HCT116 (cell line): ENCODE measurements around the gene RENBP. TPM values are rescaled to one million over a fixed set of nuclear protein-coding genes. Genes with fewer than 3 reads are reported as not detected.

Source experiments
- ATAC-seq: fragments of 200-7000 bp; cut with Tn5 transposase; 2 replicates; pipeline ENCODE4 v1.9.1; 2020; ENCODE audit warnings: mild to moderate bottlenecking, moderate library complexity
- BruUV-seq: library from RNA; stranded (reverse); fragments of 400-500 nt; replicated peaks from 2 replicates; lab custom pipeline; 2021; lab: Mats Ljungman, UMichigan
- CTCF ChIA-PET: fragments of 300-600 bp; sonication (Branson Sonifier 250); formaldehyde crosslinking; loops from one replicate; lab custom pipeline; 2021; ENCODE audit warnings: antibody characterized with exemption; lab: Charles Lee
- POLR2A ChIA-PET: fragments of 300-600, 350-600 bp; sonication (Branson Sonifier 250); formaldehyde crosslinking; loops from one replicate; lab custom pipeline; 2021; ENCODE audit warnings: antibody characterized with exemption; lab: Charles Lee
- RAD21 ChIA-PET, 2 experiments: fragments of 300-600 bp; sonication (Branson Sonifier 250); formaldehyde crosslinking; loops; one replicate each; lab custom pipeline; 2023; ENCODE audit warnings: low total read pairs in 2 of 2; ENCODE audit not compliant: uncharacterized antibody in 2 of 2, unreplicated experiment in 2 of 2, low non-redundant PET in 1 of 2; lab: Charles Lee
- DNase-seq: peaks from one replicate; pipeline ENCODE4 v3.0.0-alpha.2; 2010; ENCODE audit warnings: low read depth, low spot score
- H2AFZ ChIP-seq: fragments of 200-600 bp; shearing (Covaris generic), sonication (generic); 2 replicates; pipeline ENCODE4 v1.6.1; 2017; ENCODE audit warnings: low read depth, mixed run types, mixed read lengths, antibody characterized with exemption, low read length; ENCODE audit not compliant: poor library complexity, severe bottlenecking
- H3K27ac ChIP-seq: 2 replicates; pipeline ENCODE4 v1.5.1; 2012; ENCODE audit warnings: low read depth, low read length
- H3K27me3 ChIP-seq: fragments of 200-600 bp; sonication (generic); 2 replicates; pipeline ENCODE4 v1.6.1; 2016; ENCODE audit warnings: mixed run types, low read length, mixed read lengths; ENCODE audit not compliant: insufficient read depth
- H3K36me3 ChIP-seq, 2 experiments: fragments of 200-500 bp in 1 of 2; fragments of 200-600 bp in 1 of 2; sonication (Bioruptor generic) in 1 of 2; sonication (generic) in 1 of 2; 2 replicates each; pipeline versions ENCODE4 v1.5.1 to v1.6.1; 2014 to 2016; ENCODE audit warnings: low read length in 2 of 2, inconsistent platforms in 1 of 2, mixed read lengths in 1 of 2, mixed run types in 1 of 2; ENCODE audit not compliant: insufficient read depth in 2 of 2, control insufficient read depth in 1 of 2
- H3K4me1 ChIP-seq, 2 experiments: fragments of 200-600 bp in 1 of 2; sonication (generic) in 1 of 2; 2 replicates each; pipeline versions ENCODE4 v1.5.1 to v1.6.1; 2012 to 2017; ENCODE audit warnings: low read length in 2 of 2, inconsistent platforms in 1 of 2, mild to moderate bottlenecking in 1 of 2, mixed read lengths in 1 of 2, mixed run types in 1 of 2, moderate library complexity in 1 of 2; ENCODE audit not compliant: insufficient read depth in 2 of 2, control insufficient read depth in 1 of 2
- H3K4me2 ChIP-seq: fragments of 200-600 bp; sonication (generic); 2 replicates; pipeline ENCODE4 v1.6.1; 2017; ENCODE audit warnings: mixed run types, low read length, mixed read lengths
- H3K4me3 ChIP-seq, 2 experiments: fragments of 200-600 bp in 1 of 2; sonication (generic) in 1 of 2; replicated peaks in 1 of 2; 2 replicates each; pipeline ENCODE4 v1.5.1; 2011 to 2016; ENCODE audit warnings: low read length in 2 of 2, control low read depth in 1 of 2, low read depth in 1 of 2, mild to moderate bottlenecking in 1 of 2, mixed read lengths in 1 of 2, mixed run types in 1 of 2
- H3K79me2 ChIP-seq: fragments of 200-600 bp; sonication (generic); 2 replicates; pipeline ENCODE4 v1.6.1; 2017; ENCODE audit warnings: mild to moderate bottlenecking, mixed run types, low read length, moderate library complexity, mixed read lengths; ENCODE audit not compliant: insufficient read depth
- H3K9ac ChIP-seq: fragments of 200-600 bp; sonication (generic); 2 replicates; pipeline ENCODE4 v1.6.1; 2016; ENCODE audit warnings: low read length, mixed read lengths
- H3K9me2 ChIP-seq: fragments of 200-600 bp; sonication (generic), shearing (Covaris generic); 2 replicates; pipeline ENCODE4 v1.6.1; 2017; ENCODE audit warnings: mixed run types, mild to moderate bottlenecking, moderate library complexity; ENCODE audit not compliant: insufficient read depth
- H3K9me3 ChIP-seq, 2 experiments: fragments of 200-500 bp in 1 of 2; fragments of 200-600 bp in 1 of 2; sonication (Bioruptor generic) in 1 of 2; sonication (generic) in 1 of 2; 2 replicates each; pipeline ENCODE4 v1.6.1; 2014 to 2017; ENCODE audit warnings: low read length in 2 of 2, mixed read lengths in 2 of 2, inconsistent platforms in 1 of 2, low read depth in 1 of 2, mild to moderate bottlenecking in 1 of 2, mixed run types in 1 of 2, moderate library complexity in 1 of 2; ENCODE audit not compliant: control insufficient read depth in 1 of 2, insufficient read depth in 1 of 2
- H4K20me1 ChIP-seq: fragments of 200-600 bp; sonication (generic), shearing (Covaris generic); 2 replicates; pipeline ENCODE4 v1.6.1; 2017; ENCODE audit warnings: mixed run types, mild to moderate bottlenecking, moderate library complexity; ENCODE audit not compliant: insufficient read depth
- ATF3 ChIP-seq: IDR thresholded peaks from 2 replicates; pipeline ENCODE4 v1.6.1; 2012
- CEBPB ChIP-seq: IDR thresholded peaks from 2 replicates; pipeline ENCODE4 v1.6.1; 2012; ENCODE audit warnings: low read depth
- EGR1 ChIP-seq: IDR thresholded peaks from 2 replicates; pipeline ENCODE4 v1.6.1; 2012; ENCODE audit warnings: low read depth
- ELF1 ChIP-seq: IDR thresholded peaks from 2 replicates; pipeline ENCODE4 v1.6.1; 2012; ENCODE audit warnings: low read depth, borderline replicate concordance
- EZH2phosphoT487 ChIP-seq: fragments of 200-600 bp; IDR thresholded peaks from 2 replicates; pipeline ENCODE4 v1.6.1; 2018; ENCODE audit warnings: antibody characterized with exemption, borderline replicate concordance
- JUND ChIP-seq: IDR thresholded peaks from 2 replicates; pipeline ENCODE4 v1.6.1; 2012
- POLR2A ChIP-seq: IDR thresholded peaks from 2 replicates; pipeline ENCODE4 v1.7.0; 2011; ENCODE audit warnings: borderline replicate concordance; ENCODE audit not compliant: insufficient read depth, insufficient read length; ENCODE audit errors: extremely low read depth
- RAD21 ChIP-seq: IDR thresholded peaks from 2 replicates; pipeline ENCODE4 v1.6.1; 2012; ENCODE audit warnings: low read depth, mild to moderate bottlenecking
- SP1 ChIP-seq: IDR thresholded peaks from 2 replicates; pipeline ENCODE4 v1.6.1; 2012; ENCODE audit warnings: low read depth
- SRF ChIP-seq: IDR thresholded peaks from 2 replicates; pipeline ENCODE4 v1.6.1; 2012; ENCODE audit warnings: low read depth
- TCF7L2 ChIP-seq: IDR thresholded peaks from 2 replicates; pipeline ENCODE4 v1.7.0; 2011; ENCODE audit warnings: borderline replicate concordance, inconsistent platforms; ENCODE audit not compliant: insufficient read depth, insufficient read length; ENCODE audit errors: extremely low read depth
- YY1 ChIP-seq: IDR thresholded peaks from 2 replicates; pipeline ENCODE4 v1.6.1; 2011; ENCODE audit warnings: low read length, low read depth, moderate library complexity, mild to moderate bottlenecking; ENCODE audit not compliant: insufficient replicate concordance; ENCODE audit errors: extremely low read depth
- ZFX ChIP-seq: fragments of 450-650 bp; IDR thresholded peaks from 2 replicates; pipeline ENCODE4 v1.6.1; 2017
- intact Hi-C: fragments of 100-400 bp; cut with micrococcal nuclease; formaldehyde crosslinking; loops from 2 replicates; pipeline ENCODE4 v1.10.0; 2022
- total RNA-seq: library from RNA; stranded (reverse); gene quantifications from one replicate; pipeline ENCODE4 v1.2.1, GENCODE V29; 2021; ENCODE audit not compliant: unreplicated experiment

The RENBP gene
- total RNA-seq, 1 experiment from 2014 or later: 1.3 TPM

- CTCF ChIA-PET: interaction anchor here (0.7 kb wide), 1 partner anchor 984 kb away, joined by 3 read pairs; no protein-coding TSS in a partner anchor
- Histone ChIP-seq H3K79me2 (no peaks in the 10 kb centered on the region), H3K9me3 (no peaks in the 10 kb centered on the region), H3K36me3 (no peaks in the 10 kb centered on the region), H3K9me2 (no peaks in the 10 kb centered on the region), H3K4me1 (no peaks in the 10 kb centered on the region), H2AFZ (no peak overlapping the region), H3K9ac (no peak overlapping the region), H4K20me1 (no peaks in the 10 kb centered on the region), H3K27ac (no peak overlapping the region), H3K27me3 (no peaks in the 10 kb centered on the region), H3K4me2 (no peak overlapping the region), H3K4me3 (no peak overlapping the region)
- ATAC-seq (no peak), DNase-seq (no peak)
- RAD21 ChIA-PET: no interaction called here
- TF ChIP-seq JUND (no peak), CEBPB (no peak), SP1 (no peak), ELF1 (no peak), YY1 (no peak), RAD21 (no peak), EGR1 (no peak), SRF (no peak), TCF7L2 (no peak), POLR2A (no peak), EZH2phosphoT487 (no peak), ZFX (no peak)
- no TSS peak for BruUV-seq
- POLR2A ChIA-PET: interaction anchor here (0.7 kb wide), 1 partner anchor 11 kb away, joined by 3 read pairs; no protein-coding TSS in a partner anchor
- intact Hi-C loops: no loop called here
These were observed 34.0 kb downstream of the RENBP start for GRCh38 chrX:153910446-153910845.

GRCh38 chrX:153909980-153910360 is 34.5 kb downstream of the RENBP start:
- ChIA-PET RAD21 (no interaction called here), POLR2A (no interaction called here), CTCF (no interaction called here)
- no peak overlapping the region for H3K9ac ChIP-seq
- H3K9me3 ChIP-seq: no peaks in the 10 kb centered on the region
- intact Hi-C loops: no loop called here
- DNase-seq: no peak
- no peak overlapping the region for H3K4me3 ChIP-seq
- H3K4me2 ChIP-seq: no peak overlapping the region
- no peaks in the 10 kb centered on the region for H3K9me2 ChIP-seq
- H3K27me3 ChIP-seq: no peaks in the 10 kb centered on the region
- no peaks in the 10 kb centered on the region for H3K4me1 ChIP-seq
- no peaks in the 10 kb centered on the region for H3K36me3 ChIP-seq
- H3K27ac ChIP-seq: no peak overlapping the region
- no peak overlapping the region for H2AFZ ChIP-seq
- H4K20me1 ChIP-seq: no peaks in the 10 kb centered on the region
- no peak for TF ChIP-seq ATF3
- TF ChIP-seq CEBPB: no peak
- TF ChIP-seq, all 23 proteins: peak for 0
- BruUV-seq: no TSS peak
- no peak for ATAC-seq
- H3K79me2 ChIP-seq: no peaks in the 10 kb centered on the region
